SK-N-SH (cell line): ENCODE results near the gene GPR75. TPM values are rescaled to one million over a fixed set of nuclear protein-coding genes. Genes with fewer than 3 reads are reported as not detected.

Experiments used
- CTCF ChIA-PET: fragments of 300-600, 350-600 bp; formaldehyde crosslinking; extraction: SDS; loops from one replicate; lab custom pipeline; 2021; lab: Yijun Ruan, JAX
- POLR2A ChIA-PET: fragments of 350-600 bp; sonication (Branson Sonifier 250); formaldehyde crosslinking; extraction: SDS; loops from one replicate; lab custom pipeline; 2020; ENCODE audit warnings: antibody characterized with exemption, inconsistent platforms; lab: Yijun Ruan, JAX
- DNase-seq: peaks from one replicate; pipeline ENCODE4 v3.0.0; 2012
- H2AFZ ChIP-seq: fragments of 200-600 bp; sonication (generic); 2 replicates; pipeline ENCODE4 v1.8.1; 2016; ENCODE audit warnings: antibody characterized with exemption, mild to moderate bottlenecking, low read depth
- H3F3A ChIP-seq: fragments of 200-600 bp; sonication (generic); replicated peaks from 2 replicates; pipeline ENCODE3; 2016; ENCODE audit warnings: antibody characterized with exemption, mild to moderate bottlenecking; ENCODE audit not compliant: insufficient read depth
- H3K27ac ChIP-seq, 2 experiments: fragments of 200-500 bp in 1 of 2; fragments of 200-600 bp in 1 of 2; sonication (Bioruptor generic) in 1 of 2; sonication (generic), shearing (Covaris generic) in 1 of 2; 2 replicates each; pipeline versions ENCODE4 v1.5.1 to v1.6.1; 2014 to 2016; ENCODE audit warnings: low read depth in 2 of 2, inconsistent platforms in 1 of 2, low read length in 1 of 2, mild to moderate bottlenecking in 1 of 2, mixed read lengths in 1 of 2
- H3K27me3 ChIP-seq: fragments of 200-600 bp; sonication (generic), shearing (Covaris generic); 2 replicates; pipeline ENCODE4 v1.6.1; 2016; ENCODE audit warnings: mixed run types; ENCODE audit not compliant: insufficient read depth
- H3K36me3 ChIP-seq, 2 experiments: fragments of 200-500 bp in 1 of 2; fragments of 200-600 bp in 1 of 2; sonication (Bioruptor generic) in 1 of 2; sonication (generic) in 1 of 2; replicated peaks in 1 of 2; 2 replicates each; pipeline versions ENCODE3 to v1.5.1; 2014 to 2016; ENCODE audit warnings: low read length in 1 of 2, mild to moderate bottlenecking in 1 of 2; ENCODE audit not compliant: insufficient read depth in 2 of 2, control insufficient read depth in 1 of 2
- H3K4me1 ChIP-seq, 2 experiments: fragments of 200-500 bp in 1 of 2; fragments of 200-600 bp in 1 of 2; sonication (Bioruptor generic) in 1 of 2; sonication (generic), shearing (Covaris generic) in 1 of 2; 2 replicates each; pipeline versions ENCODE4 v1.5.1 to v1.6.1; 2014 to 2016; ENCODE audit warnings: low read depth in 1 of 2, low read length in 1 of 2, mixed run types in 1 of 2; ENCODE audit not compliant: insufficient read depth in 2 of 2, control insufficient read depth in 1 of 2
- H3K4me2 ChIP-seq: fragments of 200-600 bp; sonication (generic), shearing (Covaris generic); 2 replicates; pipeline ENCODE4 v1.6.1; 2017; ENCODE audit warnings: mixed run types
- H3K4me3 ChIP-seq, 2 experiments: fragments of 200-500 bp in 1 of 2; fragments of 200-600 bp in 1 of 2; sonication (Bioruptor generic) in 1 of 2; sonication (generic), shearing (Covaris generic) in 1 of 2; 2 replicates each; pipeline versions ENCODE4 v1.5.1 to v1.8.1; 2014 to 2016; ENCODE audit warnings: low read depth in 2 of 2, inconsistent platforms in 1 of 2, low read length in 1 of 2, mild to moderate bottlenecking in 1 of 2, mixed read lengths in 1 of 2, moderate library complexity in 1 of 2
- H3K79me2 ChIP-seq: fragments of 200-600 bp; sonication (generic); 2 replicates; pipeline ENCODE4 v1.8.1; 2017; ENCODE audit warnings: mild to moderate bottlenecking; ENCODE audit not compliant: insufficient read depth
- H3K9ac ChIP-seq: fragments of 200-600 bp; sonication (generic); 2 replicates; pipeline ENCODE4 v1.6.1; 2017; ENCODE audit warnings: mixed run types
- H3K9me2 ChIP-seq: fragments of 200-600 bp; sonication (generic); 2 replicates; pipeline ENCODE4 v1.6.1; 2017; ENCODE audit warnings: mixed run types
- H3K9me3 ChIP-seq: fragments of 200-600 bp; sonication (generic); 2 replicates; pipeline ENCODE4 v1.6.1; 2017; ENCODE audit warnings: mixed run types, mild to moderate bottlenecking, moderate library complexity
- H4K20me1 ChIP-seq: fragments of 200-600 bp; sonication (generic); 2 replicates; pipeline ENCODE4 v1.6.1; 2017; ENCODE audit warnings: mild to moderate bottlenecking, mixed run types; ENCODE audit not compliant: insufficient read depth
- CHD2 ChIP-seq: fragments of 150-350 bp; IDR thresholded peaks from 2 replicates; pipeline ENCODE4 v1.6.1; 2018; ENCODE audit warnings: low read length; ENCODE audit not compliant: partially characterized antibody
- CTCF ChIP-seq: fragments of 200-600 bp; sonication (generic); IDR thresholded peaks from 2 replicates; pipeline ENCODE4 v1.6.1; 2017; ENCODE audit warnings: antibody characterized with exemption, mild to moderate bottlenecking, moderate library complexity
- EP300 ChIP-seq, 2 experiments: IDR thresholded peaks; 2 replicates each; pipeline versions ENCODE4 v1.4.0 to v1.6.1; 2012; ENCODE audit warnings: borderline replicate concordance in 1 of 2, low read depth in 1 of 2, low read length in 1 of 2
- FOSL2 ChIP-seq: IDR thresholded peaks from 2 replicates; pipeline ENCODE4 v1.4.0; 2012; ENCODE audit warnings: low read depth, mild to moderate bottlenecking, moderate library complexity, borderline replicate concordance
- GATA2 ChIP-seq: sonication (generic); formaldehyde crosslinking; IDR thresholded peaks from 2 replicates; pipeline ENCODE4 v1.5.0; 2020; ENCODE audit warnings: mild to moderate bottlenecking, missing genetic modification reagents
- MAX ChIP-seq: IDR thresholded peaks from 2 replicates; pipeline ENCODE4 v1.4.0; 2012; ENCODE audit warnings: low read depth
- MXI1 ChIP-seq: IDR thresholded peaks from 2 replicates; pipeline ENCODE4 v1.6.1; 2012; ENCODE audit warnings: mild to moderate bottlenecking, low read depth, low read length, improper control_type of control experiment
- RCOR1 ChIP-seq: fragments of 150-350 bp; IDR thresholded peaks from 2 replicates; pipeline ENCODE4 v1.6.1; 2017; ENCODE audit warnings: antibody characterized with exemption, low read length
- REST ChIP-seq: IDR thresholded peaks from 2 replicates; pipeline ENCODE4 v1.6.1; 2012; ENCODE audit warnings: mild to moderate bottlenecking, low read depth, low read length, moderate library complexity
- SIN3A ChIP-seq: IDR thresholded peaks from 2 replicates; pipeline ENCODE4 v1.6.1; 2012; ENCODE audit warnings: low read depth, mild to moderate bottlenecking, low read length, moderate library complexity, borderline replicate concordance
- TCF12 ChIP-seq: IDR thresholded peaks from 2 replicates; pipeline ENCODE4 v1.4.0; 2012
- WGBS: methylation state at CpG from one replicate; pipeline ENCODE4 v1.1.6; 2017; ENCODE audit warnings: low lambda C conversion rate; 5-methylcytosine and 5-hydroxymethylcytosine counted together
- polyA plus RNA-seq, 3 experiments: library from polyadenylated mRNA; depleted of rRNA; stranded (reverse); fragments of >200 nt; gene quantifications; 2 replicates each; pipeline ENCODE4 v1.2.3, GENCODE V29; 2012

The GPR75 gene
- polyA plus RNA-seq, 1 of the 3 experiments (the other 2 are of a cell fraction) = 1.8 TPM

DNA sequence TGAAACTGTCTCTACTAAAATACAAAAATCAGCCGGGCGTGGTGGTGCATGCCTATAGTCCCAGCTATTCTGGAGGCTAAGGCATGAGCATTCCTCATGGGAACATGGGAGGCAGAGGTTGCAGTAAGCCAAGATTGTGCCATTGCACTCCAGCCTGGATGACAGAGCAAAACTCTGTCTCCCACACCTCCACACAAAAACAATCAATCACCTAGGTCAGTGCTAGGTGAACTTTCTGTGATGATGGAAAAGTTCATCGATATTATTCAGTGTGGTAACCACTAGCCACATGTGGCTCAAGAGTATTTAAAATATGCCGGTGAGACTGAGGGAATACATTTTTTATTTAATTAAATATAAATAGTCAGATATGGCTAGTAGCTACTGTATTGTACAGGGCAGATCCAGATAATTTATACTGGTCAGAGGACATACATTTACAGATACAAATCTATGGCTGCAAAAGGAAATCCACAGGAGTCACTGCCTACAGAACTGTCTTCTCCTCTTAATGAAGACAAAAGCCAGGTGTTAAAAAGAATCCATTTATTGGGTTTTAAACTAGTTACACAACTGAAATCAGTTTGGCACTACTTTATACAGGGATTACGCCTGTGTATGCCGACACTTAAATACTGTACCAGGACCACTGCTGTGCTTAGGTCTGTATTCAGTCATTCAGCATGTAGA, 3.9 kb upstream of the GPR75 start:
- Histone ChIP-seq H3K9me2 (no peaks in the 10 kb centered on the region), H3K9me3 (no peaks in the 10 kb centered on the region), H3K27me3 (no peaks in the 10 kb centered on the region), H3K9ac (no peak overlapping the region), H3K36me3 (peaks cover 49 to 52% of the 10 kb centered on the region in 2 experiments), H3K4me1 (peaks cover 0 to 4% of the 10 kb centered on the region in 2 experiments; a peak in 2 of 4 replicates), H3K79me2 (no peaks in the 10 kb centered on the region), H3K4me3 (no peak overlapping the region), H2AFZ (no peak overlapping the region), H3K27ac (peak overlapping the region in 1 of 2 experiments; percentile 53; a peak in 1 of 4 replicates), H4K20me1 (no peaks in the 10 kb centered on the region), H3K4me2 (no peak overlapping the region), H3F3A (no peaks in the 10 kb centered on the region)
- peak; percentile 70 for TF ChIP-seq RCOR1
- no peak for TF ChIP-seq SIN3A
- 0 out of 2 replicates have a peak, but pooled peaks have one; percentile 25 for TF ChIP-seq MXI1
- peak in 1 of 2 experiments; percentile 69; a peak in 2 of 4 replicates for TF ChIP-seq EP300 (IDR thresholded peaks at IDR 0.05; ENCODE audit: borderline replicate concordance in 1 of 2, low read depth in 1 of 2, low read length in 1 of 2)
- TF ChIP-seq FOSL2 = no peak
- TF ChIP-seq CHD2 = peak; percentile 46
- TF ChIP-seq GATA2 = peak; percentile 63
- ChIA-PET POLR2A (no interaction called here), CTCF (interaction anchor here (0.7 kb wide), 1 partner anchor 8 kb away, joined by 3 read pairs; no protein-coding TSS in a partner anchor)
- DNase-seq = peak; percentile 60
- 84% methylated on average over 6 of the region's 6 CpGs for WGBS

DNA sequence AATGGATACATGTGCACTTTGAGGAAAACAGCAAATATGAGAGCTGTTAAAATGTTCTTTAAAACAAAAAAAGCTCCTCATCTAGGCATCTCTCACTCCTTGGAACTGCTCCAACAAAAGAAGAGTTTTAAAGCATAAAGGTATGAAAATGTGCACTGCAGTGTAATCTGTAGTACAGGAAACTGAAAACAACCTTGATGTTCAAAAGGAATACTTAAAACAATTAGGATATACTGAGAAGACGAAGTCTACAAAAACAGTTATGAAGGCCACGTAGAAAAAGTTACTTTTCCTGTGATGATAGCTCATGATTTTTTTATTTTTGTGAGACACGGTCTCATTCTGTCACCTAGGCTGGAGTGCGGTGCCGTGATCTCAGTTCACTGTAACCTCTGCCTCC, 2.1 kb upstream of the GPR75 start:
- Histone ChIP-seq H3K4me1 (peaks cover 0 to 4% of the 10 kb centered on the region in 2 experiments; a peak in 2 of 4 replicates), H3K79me2 (no peaks in the 10 kb centered on the region), H3K9me2 (no peaks in the 10 kb centered on the region), H3K27ac (no peak overlapping the region), H3K4me2 (no peak overlapping the region), H3F3A (no peaks in the 10 kb centered on the region), H3K9ac (no peak overlapping the region), H3K9me3 (no peaks in the 10 kb centered on the region), H4K20me1 (no peaks in the 10 kb centered on the region), H3K27me3 (no peaks in the 10 kb centered on the region), H3K36me3 (peaks cover 39 to 43% of the 10 kb centered on the region in 2 experiments), H2AFZ (no peak overlapping the region), H3K4me3 (no peak overlapping the region)
- CTCF ChIA-PET = interaction anchor here (0.8 to 1.3 kb wide), 2 partner anchors 10 to 12 kb away, joined by 3 to 4 read pairs; no protein-coding TSS in a partner anchor
- POLR2A ChIA-PET = no interaction called here
- no peak for DNase-seq
- WGBS = 93% methylated on average over 5 of the region's 5 CpGs
- TF ChIP-seq MAX (no peak), TCF12 (no peak), CHD2 (no peak), CTCF (no peak), REST (no peak)
